NT2/D1 (cell line): ENCODE data around the gene AIFM1.

Experiments used
- SUZ12 ChIP-seq: IDR thresholded peaks from 2 replicates; pipeline ENCODE4 v1.6.1; 2011; ENCODE audit not compliant: insufficient read length, insufficient read depth; ENCODE audit errors: extremely low read depth
- YY1 ChIP-seq: IDR thresholded peaks from 2 replicates; pipeline ENCODE4 v1.6.1; 2011; ENCODE audit not compliant: insufficient read length, insufficient read depth
- ZNF274 ChIP-seq: IDR thresholded peaks from 2 replicates; pipeline ENCODE4 v1.6.1; 2011; ENCODE audit warnings: mild to moderate bottlenecking, low read depth, low read length

DNA sequence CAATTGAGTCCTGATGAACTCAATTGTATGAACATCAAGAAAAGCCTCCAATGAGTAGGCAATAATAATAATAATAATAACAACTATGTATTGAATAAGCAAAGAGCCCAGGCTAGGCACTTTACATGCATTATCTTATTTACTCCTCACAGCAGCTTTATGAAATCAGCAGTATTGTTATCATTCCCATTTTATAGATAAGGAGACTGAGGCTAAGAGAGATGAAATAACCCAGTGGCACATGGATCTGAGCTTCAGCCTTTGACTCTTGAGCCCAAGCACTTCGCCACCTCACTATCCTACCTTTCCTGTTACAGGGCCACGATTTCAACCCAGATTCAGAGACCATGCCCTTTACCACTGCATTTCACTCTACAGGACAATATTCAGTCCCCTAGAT, 9.3 kb upstream of the AIFM1 start:
- no peak for TF ChIP-seq SUZ12
- no peak for TF ChIP-seq YY1
- no peak for TF ChIP-seq ZNF274
